C4-2B (cell line): Measurements from ENCODE around the gene ABHD3.

Experiments used
- CTCF ChIP-seq: fragments of 450-650 bp; conservative IDR thresholded peaks from 2 replicates; pipeline ENCODE4 v1.5.1; 2017; ENCODE audit warnings: mild to moderate bottlenecking
- ZFX ChIP-seq: fragments of 450-650 bp; IDR thresholded peaks from 2 replicates; pipeline ENCODE4 v1.6.1; 2017

GRCh38 chr18:21704603-21705364, at the start of gene ABHD3:
- TF ChIP-seq CTCF (peak; percentile 49; the same call in 1 of the 2 replicates), ZFX (peak; percentile 48)
